ENCODE results near the gene TRIM38. TPM values are rescaled to one million over a fixed set of nuclear protein-coding genes. Genes with fewer than 3 reads are reported as not detected.

TRIM38 gene
- total and polyA plus RNA-seq, 2 of the 13 experiments (the other 11 are each of a cell fraction or from before 2014, with no cell fraction given): 2.5 to 3.1 TPM

DNA sequence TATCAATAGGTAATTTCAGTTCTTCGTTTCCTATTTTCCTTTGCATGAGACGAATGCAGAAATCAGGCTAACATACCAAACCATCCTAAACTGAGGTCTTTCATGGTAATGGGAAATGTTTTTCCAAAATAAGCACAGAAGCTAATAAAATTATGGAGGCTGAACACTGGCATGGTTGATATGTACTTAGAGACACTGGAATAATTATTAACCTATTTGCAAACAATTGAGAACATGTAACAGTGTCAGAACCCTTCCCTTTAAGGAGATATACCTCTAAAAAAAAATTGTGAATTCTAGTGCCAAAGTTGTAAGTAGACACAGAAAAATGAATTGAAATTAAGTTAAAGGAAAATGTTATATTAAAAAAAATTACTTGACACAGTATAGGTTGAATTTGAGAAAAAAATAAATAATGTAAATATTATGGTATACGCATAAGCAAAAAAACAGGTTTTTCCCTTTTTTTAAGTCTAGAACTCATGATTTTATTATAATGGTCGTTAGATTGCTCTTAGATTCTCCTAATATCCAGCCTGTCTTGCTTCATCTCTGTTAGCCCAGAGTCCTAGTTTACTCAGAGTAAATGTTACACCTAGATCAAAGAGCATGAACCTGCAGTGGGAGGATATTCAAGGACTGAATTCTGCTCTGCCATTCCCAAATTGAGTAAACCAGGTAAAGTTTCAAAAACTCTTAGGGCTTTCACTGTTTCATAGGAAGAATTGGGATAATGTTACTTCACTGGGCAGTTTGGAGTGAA, 33.9 kb upstream of the TRIM38 start (continued):
- TF ChIP-seq, protein P1, sequence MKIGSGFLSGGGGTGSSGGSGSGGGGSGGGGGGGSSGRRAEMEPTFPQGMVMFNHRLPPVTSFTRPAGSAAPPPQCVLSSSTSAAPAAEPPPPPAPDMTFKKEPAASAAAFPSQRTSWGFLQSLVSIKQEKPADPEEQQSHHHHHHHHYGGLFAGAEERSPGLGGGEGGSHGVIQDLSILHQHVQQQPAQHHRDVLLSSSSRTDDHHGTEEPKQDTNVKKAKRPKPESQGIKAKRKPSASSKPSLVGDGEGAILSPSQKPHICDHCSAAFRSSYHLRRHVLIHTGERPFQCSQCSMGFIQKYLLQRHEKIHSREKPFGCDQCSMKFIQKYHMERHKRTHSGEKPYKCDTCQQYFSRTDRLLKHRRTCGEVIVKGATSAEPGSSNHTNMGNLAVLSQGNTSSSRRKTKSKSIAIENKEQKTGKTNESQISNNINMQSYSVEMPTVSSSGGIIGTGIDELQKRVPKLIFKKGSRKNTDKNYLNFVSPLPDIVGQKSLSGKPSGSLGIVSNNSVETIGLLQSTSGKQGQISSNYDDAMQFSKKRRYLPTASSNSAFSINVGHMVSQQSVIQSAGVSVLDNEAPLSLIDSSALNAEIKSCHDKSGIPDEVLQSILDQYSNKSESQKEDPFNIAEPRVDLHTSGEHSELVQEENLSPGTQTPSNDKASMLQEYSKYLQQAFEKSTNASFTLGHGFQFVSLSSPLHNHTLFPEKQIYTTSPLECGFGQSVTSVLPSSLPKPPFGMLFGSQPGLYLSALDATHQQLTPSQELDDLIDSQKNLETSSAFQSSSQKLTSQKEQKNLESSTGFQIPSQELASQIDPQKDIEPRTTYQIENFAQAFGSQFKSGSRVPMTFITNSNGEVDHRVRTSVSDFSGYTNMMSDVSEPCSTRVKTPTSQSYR (CRISPR knock-in tag; IDR thresholded peaks at IDR 0.05; ENCODE audit: borderline replicate concordance): peak; percentile 63; the same call in 1 of the 2 replicates
- TF ChIP-seq EZH2 (conservative IDR thresholded peaks at IDR 0.05; ENCODE audit: low read depth, low read length) (no peak), KDM5A (IDR thresholded peaks at IDR 0.05; ENCODE audit: borderline replicate concordance, low read length) (no peak), AGO1 (IDR thresholded peaks at IDR 0.05; ENCODE audit: low read depth, low read length, poor library complexity, severe bottlenecking) (no peak), POLR2AphosphoS5 (IDR thresholded peaks at IDR 0.05; ENCODE audit: low read depth, low read length) (peak; percentile 52), ZNF619 (CRISPR knock-in tag; IDR thresholded peaks at IDR 0.05) (no peak), DMAP1 (CRISPR knock-in tag; IDR thresholded peaks at IDR 0.05) (no peak; the same call in 1 of the 2 replicates), ZBTB21 (CRISPR knock-in tag; IDR thresholded peaks at IDR 0.05) (no peak), IKZF1 (IDR thresholded peaks at IDR 0.05) (no peak), JUNB (CRISPR knock-in tag; IDR thresholded peaks at IDR 0.05; ENCODE audit: borderline replicate concordance) (no peak), ZFY (CRISPR knock-in tag; IDR thresholded peaks at IDR 0.05) (no peak), ZMAT3 (CRISPR knock-in tag; conservative IDR thresholded peaks at IDR 0.05) (peak; percentile 39; the same call in 1 of the 2 replicates), HMG20B (CRISPR knock-in tag; conservative IDR thresholded peaks at IDR 0.05) (peak; percentile 76; the same call in 1 of the 2 replicates), ZMYM4 (CRISPR knock-in tag; IDR thresholded peaks at IDR 0.05) (peak; percentile 77; the same call in 1 of the 2 replicates), XBP1 (CRISPR knock-in tag; IDR thresholded peaks at IDR 0.05) (no peak), ZNF570 (CRISPR knock-in tag; IDR thresholded peaks at IDR 0.05; ENCODE audit: borderline replicate concordance) (no peak), ZNF510 (CRISPR knock-in tag; IDR thresholded peaks at IDR 0.05; ENCODE audit: low read depth) (peak; percentile 54; the same call in 1 of the 2 replicates), ZNF713 (CRISPR knock-in tag; IDR thresholded peaks at IDR 0.05) (no peak), SP5 (CRISPR knock-in tag; IDR thresholded peaks at IDR 0.05; ENCODE audit: borderline replicate concordance, low read depth) (peak; percentile 96), NFKBIZ (CRISPR knock-in tag; IDR thresholded peaks at IDR 0.05) (peak; percentile 97), TARDBP (CRISPR knock-in tag; IDR thresholded peaks at IDR 0.05) (peak; percentile 87)
- TF ChIP-seq, protein P2, sequence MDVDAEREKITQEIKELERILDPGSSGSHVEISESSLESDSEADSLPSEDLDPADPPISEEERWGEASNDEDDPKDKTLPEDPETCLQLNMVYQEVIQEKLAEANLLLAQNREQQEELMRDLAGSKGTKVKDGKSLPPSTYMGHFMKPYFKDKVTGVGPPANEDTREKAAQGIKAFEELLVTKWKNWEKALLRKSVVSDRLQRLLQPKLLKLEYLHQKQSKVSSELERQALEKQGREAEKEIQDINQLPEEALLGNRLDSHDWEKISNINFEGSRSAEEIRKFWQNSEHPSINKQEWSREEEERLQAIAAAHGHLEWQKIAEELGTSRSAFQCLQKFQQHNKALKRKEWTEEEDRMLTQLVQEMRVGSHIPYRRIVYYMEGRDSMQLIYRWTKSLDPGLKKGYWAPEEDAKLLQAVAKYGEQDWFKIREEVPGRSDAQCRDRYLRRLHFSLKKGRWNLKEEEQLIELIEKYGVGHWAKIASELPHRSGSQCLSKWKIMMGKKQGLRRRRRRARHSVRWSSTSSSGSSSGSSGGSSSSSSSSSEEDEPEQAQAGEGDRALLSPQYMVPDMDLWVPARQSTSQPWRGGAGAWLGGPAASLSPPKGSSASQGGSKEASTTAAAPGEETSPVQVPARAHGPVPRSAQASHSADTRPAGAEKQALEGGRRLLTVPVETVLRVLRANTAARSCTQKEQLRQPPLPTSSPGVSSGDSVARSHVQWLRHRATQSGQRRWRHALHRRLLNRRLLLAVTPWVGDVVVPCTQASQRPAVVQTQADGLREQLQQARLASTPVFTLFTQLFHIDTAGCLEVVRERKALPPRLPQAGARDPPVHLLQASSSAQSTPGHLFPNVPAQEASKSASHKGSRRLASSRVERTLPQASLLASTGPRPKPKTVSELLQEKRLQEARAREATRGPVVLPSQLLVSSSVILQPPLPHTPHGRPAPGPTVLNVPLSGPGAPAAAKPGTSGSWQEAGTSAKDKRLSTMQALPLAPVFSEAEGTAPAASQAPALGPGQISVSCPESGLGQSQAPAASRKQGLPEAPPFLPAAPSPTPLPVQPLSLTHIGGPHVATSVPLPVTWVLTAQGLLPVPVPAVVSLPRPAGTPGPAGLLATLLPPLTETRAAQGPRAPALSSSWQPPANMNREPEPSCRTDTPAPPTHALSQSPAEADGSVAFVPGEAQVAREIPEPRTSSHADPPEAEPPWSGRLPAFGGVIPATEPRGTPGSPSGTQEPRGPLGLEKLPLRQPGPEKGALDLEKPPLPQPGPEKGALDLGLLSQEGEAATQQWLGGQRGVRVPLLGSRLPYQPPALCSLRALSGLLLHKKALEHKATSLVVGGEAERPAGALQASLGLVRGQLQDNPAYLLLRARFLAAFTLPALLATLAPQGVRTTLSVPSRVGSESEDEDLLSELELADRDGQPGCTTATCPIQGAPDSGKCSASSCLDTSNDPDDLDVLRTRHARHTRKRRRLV (CRISPR knock-in tag; IDR thresholded peaks at IDR 0.05): no peak
- TF ChIP-seq, protein P3, sequence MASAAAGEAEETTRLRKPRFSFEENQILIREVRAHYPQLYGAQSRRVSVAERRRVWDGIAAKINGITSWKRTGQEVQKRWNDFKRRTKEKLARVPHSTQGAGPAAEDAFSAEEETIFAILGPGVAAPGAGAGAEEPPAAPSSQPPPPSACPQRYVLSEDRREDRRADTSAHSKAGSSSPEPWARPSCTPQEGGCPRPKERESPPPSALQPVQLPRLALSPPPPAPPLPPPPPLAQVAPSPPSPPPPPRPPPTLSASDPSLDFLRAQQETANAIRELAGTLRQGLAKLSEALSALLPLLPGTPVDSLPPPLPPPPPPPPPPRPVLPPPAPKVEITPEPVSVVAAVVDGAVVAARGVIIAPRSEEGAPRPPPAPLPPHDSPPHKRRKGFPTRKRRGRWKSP (CRISPR knock-in tag; IDR thresholded peaks at IDR 0.05): no peak; the same call in 1 of the 2 replicates
